BJ (cell line): Measurements from ENCODE around the gene ANAPC16. TPM values are rescaled to one million over a fixed set of nuclear protein-coding genes. Genes with fewer than 3 reads are reported as not detected.

Experiments used
- CTCF ChIA-PET: fragments of 350-600 bp; formaldehyde crosslinking; extraction: SDS; loops from one replicate; lab custom pipeline; 2021; ENCODE audit warnings: antibody characterized with exemption, inconsistent platforms; lab: Yijun Ruan, JAX
- POLR2A ChIA-PET: fragments of 300-600 bp; sonication (Branson Sonifier 250); formaldehyde crosslinking; extraction: SDS; loops from one replicate; lab custom pipeline; 2021; ENCODE audit warnings: antibody characterized with exemption; lab: Charles Lee
- DNase-seq: peaks from one replicate; pipeline ENCODE4 v3.0.0-alpha.2; 2011; ENCODE audit warnings: low read depth
- H3K27me3 ChIP-seq: 2 replicates; pipeline ENCODE4 v1.6.0; 2011; ENCODE audit warnings: low read length; ENCODE audit not compliant: control insufficient read depth, insufficient read depth
- H3K36me3 ChIP-seq: 2 replicates; pipeline ENCODE4 v1.5.1; 2011; ENCODE audit warnings: low read length; ENCODE audit not compliant: control insufficient read depth, insufficient read depth
- H3K4me3 ChIP-seq: 2 replicates; pipeline ENCODE4 v1.5.1; 2011; ENCODE audit warnings: low read depth, mild to moderate bottlenecking, control low read depth, low read length
- CTCF ChIP-seq: IDR thresholded peaks from 2 replicates; pipeline ENCODE4 v1.5.1; 2011; ENCODE audit warnings: low read depth, mild to moderate bottlenecking, control low read depth, inconsistent platforms, low read length, moderate library complexity; ENCODE audit not compliant: insufficient read depth
- polyA plus RNA-seq: library from polyadenylated mRNA; depleted of rRNA; stranded (reverse); fragments of >200 nt; gene quantifications from 2 replicates; pipeline ENCODE4 v1.2.3, GENCODE V29; 2011

ANAPC16 gene
- polyA plus RNA-seq, 1 experiment: 49.8 TPM

GRCh38 chr10:72171175-72171630 lies 44.6 kb upstream of the ANAPC16 start:
- POLR2A ChIA-PET: interaction anchor here (0.6 kb wide), 1 partner anchor 164 kb away, joined by 3 read pairs; no protein-coding TSS in a partner anchor
- H3K27me3 ChIP-seq: no peaks in the 10 kb centered on the region
- no peaks in the 10 kb centered on the region for H3K36me3 ChIP-seq
- CTCF ChIA-PET: interaction anchor here (1.0 kb wide), 1 partner anchor 55 kb away, joined by 3 read pairs; no protein-coding TSS in a partner anchor
- DNase-seq: peak; percentile 52
- TF ChIP-seq CTCF: no peak
- no peak overlapping the region for H3K4me3 ChIP-seq

- no peak for DNase-seq
- no peak for TF ChIP-seq CTCF
- no peaks in the 10 kb centered on the region for H3K36me3 ChIP-seq
- no peaks in the 10 kb centered on the region for H3K27me3 ChIP-seq
- H3K4me3 ChIP-seq: no peak overlapping the region
- ChIA-PET CTCF (interaction anchor here (0.6 kb wide), 2 partner anchors 45 to 277 kb away, joined by 3 read pairs; no protein-coding TSS in a partner anchor), POLR2A (no interaction called here)
Measured at GRCh38 chr10:72173262-72173618, 42.6 kb upstream of the ANAPC16 start.

GRCh38 chr10:72173619-72174296 lies 42.1 kb upstream of the ANAPC16 start:
- Histone ChIP-seq H3K36me3 (no peaks in the 10 kb centered on the region), H3K4me3 (no peak overlapping the region), H3K27me3 (no peaks in the 10 kb centered on the region)
- no peak for DNase-seq
- POLR2A ChIA-PET: no interaction called here
- no peak for TF ChIP-seq CTCF
- CTCF ChIA-PET: interaction anchor here (0.6 to 1.2 kb wide), 2 partner anchors 11 to 45 kb away, joined by 3 read pairs; no protein-coding TSS in a partner anchor

GRCh38 chr10:72174297-72174662 lies 41.5 kb upstream of the ANAPC16 start:
- TF ChIP-seq CTCF: no peak
- POLR2A ChIA-PET: no interaction called here
- CTCF ChIA-PET: interaction anchor here (1.2 kb wide), 1 partner anchor 11 kb away, joined by 3 read pairs; no protein-coding TSS in a partner anchor
- H3K36me3 ChIP-seq: no peaks in the 10 kb centered on the region
- DNase-seq: no peak
- no peak overlapping the region for H3K4me3 ChIP-seq
- no peaks in the 10 kb centered on the region for H3K27me3 ChIP-seq

GRCh38 chr10:72175149-72175548 lies 40.7 kb upstream of the ANAPC16 start:
- ChIA-PET CTCF (interaction anchor here (0.7 to 1.2 kb wide), 4 partner anchors 10 to 105 kb away, joined by 3 to 6 read pairs (median 3); no protein-coding TSS in a partner anchor), POLR2A (no interaction called here)
- DNase-seq: peak; percentile 46
- Histone ChIP-seq H3K27me3 (no peaks in the 10 kb centered on the region), H3K36me3 (no peaks in the 10 kb centered on the region), H3K4me3 (no peak overlapping the region)
- no peak for TF ChIP-seq CTCF
